HepG2 (cell line): ENCODE data around the gene PUM1.
"Not testable (repeated sequence)": the region's sequence is repeated elsewhere in the genome, so short reads cannot be mapped to it uniquely, and the experiment has no call there.

Source experiments
- ARNTL ChIP-seq: sonication (generic); formaldehyde crosslinking; IDR thresholded peaks from 2 replicates; pipeline ENCODE4 v1.4.0; 2020; ENCODE audit warnings: mild to moderate bottlenecking, missing genetic modification reagents
- EP300 ChIP-seq, 3 experiments: sonication (generic) in 1 of 3; formaldehyde crosslinking in 1 of 3; IDR thresholded peaks; 2 replicates each; pipeline versions ENCODE4 v1.5.1 to v1.6.1; 2011 to 2020; ENCODE audit warnings: low read depth in 2 of 3, low read length in 2 of 3, borderline replicate concordance in 1 of 3, improper control_type of control experiment in 1 of 3, mild to moderate bottlenecking in 1 of 3, missing genetic modification reagents in 1 of 3, moderate library complexity in 1 of 3
- FOXP1 ChIP-seq, 2 experiments: fragments of 450-650 bp in 1 of 2; IDR thresholded peaks; 2 replicates each; pipeline ENCODE4 v1.6.1; 2017 to 2018; ENCODE audit warnings: antibody characterized with exemption in 1 of 2
- GABPA ChIP-seq, 2 experiments: IDR thresholded peaks; 2 replicates each; pipeline ENCODE4 v1.6.1; 2011 to 2016; ENCODE audit warnings: low read depth in 2 of 2, low read length in 1 of 2, missing biosample characterization in 1 of 2, missing genetic modification characterization in 1 of 2
- GLI4 ChIP-seq: sonication (generic); formaldehyde crosslinking; IDR thresholded peaks from 2 replicates; pipeline ENCODE4 v1.5.1; 2020; ENCODE audit warnings: missing genetic modification reagents, mild to moderate bottlenecking, moderate library complexity, borderline replicate concordance
- GTF3A ChIP-seq: sonication (generic); formaldehyde crosslinking; conservative IDR thresholded peaks from 2 replicates; pipeline ENCODE4 v1.4.0; 2020; ENCODE audit warnings: mild to moderate bottlenecking, missing genetic modification reagents
- KAT2B ChIP-seq: fragments of 150-350 bp; IDR thresholded peaks from 2 replicates; pipeline ENCODE4 v1.6.1; 2014; ENCODE audit warnings: low read depth, low read length, borderline replicate concordance
- NBN ChIP-seq: fragments of 450-650 bp; conservative IDR thresholded peaks from 2 replicates; pipeline ENCODE4 v1.6.1; 2017
- POLR2AphosphoS2 ChIP-seq: IDR thresholded peaks from 2 replicates; pipeline ENCODE4 v1.6.1; 2011; ENCODE audit warnings: low read depth, low read length, improper control_type of control experiment
- POLR2AphosphoS5 ChIP-seq: IDR thresholded peaks from 2 replicates; pipeline ENCODE4 v1.6.1; 2012; ENCODE audit warnings: low read depth, low read length
- ZNF468 ChIP-seq: sonication (generic); formaldehyde crosslinking; IDR thresholded peaks from 2 replicates; pipeline ENCODE4 v1.8.0; 2022; ENCODE audit warnings: mild to moderate bottlenecking, moderate library complexity, missing genetic modification reagents
- TF ChIP-seq, protein P1 (sequence below): sonication (generic); formaldehyde crosslinking; IDR thresholded peaks from 2 replicates; pipeline ENCODE4 v1.5.0; 2020; ENCODE audit warnings: mild to moderate bottlenecking, missing genetic modification reagents, moderate library complexity

- TF ChIP-seq GLI4 (CRISPR knock-in tag); GTF3A (CRISPR knock-in tag); POLR2AphosphoS5; ZNF468 (CRISPR knock-in tag); NBN; KAT2B; EP300 (IDR thresholded peaks at IDR 0.05; ENCODE audit: low read depth in 2 of 2, low read length in 2 of 2); EP300 (CRISPR knock-in tag; IDR thresholded peaks at IDR 0.05; ENCODE audit: borderline replicate concordance); POLR2AphosphoS2; ARNTL (CRISPR knock-in tag); GABPA (IDR thresholded peaks at IDR 0.05; ENCODE audit: low read depth, low read length); GABPA (CRISPR knock-in tag; IDR thresholded peaks at IDR 0.05; ENCODE audit: low read depth); FOXP1 (IDR thresholded peaks at IDR 0.05); FOXP1 (CRISPR knock-in tag; IDR thresholded peaks at IDR 0.05): not testable (repeated sequence)
- TF ChIP-seq, protein P1, sequence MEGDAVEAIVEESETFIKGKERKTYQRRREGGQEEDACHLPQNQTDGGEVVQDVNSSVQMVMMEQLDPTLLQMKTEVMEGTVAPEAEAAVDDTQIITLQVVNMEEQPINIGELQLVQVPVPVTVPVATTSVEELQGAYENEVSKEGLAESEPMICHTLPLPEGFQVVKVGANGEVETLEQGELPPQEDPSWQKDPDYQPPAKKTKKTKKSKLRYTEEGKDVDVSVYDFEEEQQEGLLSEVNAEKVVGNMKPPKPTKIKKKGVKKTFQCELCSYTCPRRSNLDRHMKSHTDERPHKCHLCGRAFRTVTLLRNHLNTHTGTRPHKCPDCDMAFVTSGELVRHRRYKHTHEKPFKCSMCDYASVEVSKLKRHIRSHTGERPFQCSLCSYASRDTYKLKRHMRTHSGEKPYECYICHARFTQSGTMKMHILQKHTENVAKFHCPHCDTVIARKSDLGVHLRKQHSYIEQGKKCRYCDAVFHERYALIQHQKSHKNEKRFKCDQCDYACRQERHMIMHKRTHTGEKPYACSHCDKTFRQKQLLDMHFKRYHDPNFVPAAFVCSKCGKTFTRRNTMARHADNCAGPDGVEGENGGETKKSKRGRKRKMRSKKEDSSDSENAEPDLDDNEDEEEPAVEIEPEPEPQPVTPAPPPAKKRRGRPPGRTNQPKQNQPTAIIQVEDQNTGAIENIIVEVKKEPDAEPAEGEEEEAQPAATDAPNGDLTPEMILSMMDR (CRISPR knock-in tag) = not testable (repeated sequence)
Observed at GRCh38 chr1:30949487-30949838, 116.1 kb downstream of the PUM1 start.
